Measurements from ENCODE around the gene EYA2. TPM values are rescaled to one million over a fixed set of nuclear protein-coding genes. Genes with fewer than 3 reads are reported as not detected.

EYA2 gene
- total RNA-seq, 6 experiments from 2014 or later, result 0.14 to 0.51 (median 0.28) TPM; not detected in 1

DNA sequence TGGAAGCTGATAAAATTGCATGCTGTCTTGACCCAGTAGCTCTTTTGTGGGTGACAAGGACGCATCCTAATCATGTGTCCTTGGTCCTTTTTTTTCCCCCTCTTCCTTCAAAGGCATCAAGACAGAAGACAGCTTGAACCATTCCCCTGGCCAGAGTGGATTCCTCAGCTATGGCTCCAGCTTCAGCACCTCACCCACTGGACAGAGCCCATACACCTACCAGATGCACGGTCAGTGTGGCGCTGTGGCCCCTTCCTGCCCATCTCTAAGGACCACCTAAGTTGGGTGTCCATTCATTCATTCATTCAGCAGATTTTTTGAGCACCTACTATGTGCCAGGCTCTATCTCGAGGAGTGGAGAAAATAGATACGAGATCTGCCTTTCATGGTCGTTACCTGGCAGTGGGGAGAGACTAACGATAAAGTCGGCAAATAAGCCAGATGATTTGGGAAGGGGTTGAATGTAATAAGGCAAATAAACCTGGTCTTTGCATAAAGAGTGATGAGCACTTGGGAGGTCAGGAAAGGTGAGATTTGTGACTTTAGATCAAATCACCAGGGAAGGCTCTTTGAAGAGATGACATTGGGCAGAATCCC, 121.5 kb downstream of the EYA2 start:
- TF ChIP-seq CTCF (IDR thresholded peaks at IDR 0.05), result no peak
- Mint-ChIP-seq H3K27me3 (ENCODE audit: insufficient read depth) (peaks cover 16% of the 10 kb centered on the region), H3K9me3 (no peaks in the 10 kb centered on the region), H3K4me1 (ENCODE audit: low read depth) (peaks cover 7% of the 10 kb centered on the region; the same call in 1 of the 2 replicates), H3K4me3 (no peak overlapping the region), H3K36me3 (ENCODE audit: low read depth) (no peaks in the 10 kb centered on the region), H3K27ac (no peak overlapping the region)
- DNase-seq, result no peak

GRCh38 chr20:47018381-47018780, 123.7 kb downstream of the EYA2 start:
- no peak for TF ChIP-seq CTCF (IDR thresholded peaks at IDR 0.05)
- DNase-seq, result no peak
- Mint-ChIP-seq H3K27me3 (ENCODE audit: insufficient read depth) (peaks cover 9% of the 10 kb centered on the region), H3K9me3 (no peaks in the 10 kb centered on the region), H3K36me3 (ENCODE audit: low read depth) (no peaks in the 10 kb centered on the region), H3K4me1 (ENCODE audit: low read depth) (peaks cover 7% of the 10 kb centered on the region; the same call in 1 of the 2 replicates), H3K27ac (no peak overlapping the region), H3K4me3 (no peak overlapping the region)

DNA sequence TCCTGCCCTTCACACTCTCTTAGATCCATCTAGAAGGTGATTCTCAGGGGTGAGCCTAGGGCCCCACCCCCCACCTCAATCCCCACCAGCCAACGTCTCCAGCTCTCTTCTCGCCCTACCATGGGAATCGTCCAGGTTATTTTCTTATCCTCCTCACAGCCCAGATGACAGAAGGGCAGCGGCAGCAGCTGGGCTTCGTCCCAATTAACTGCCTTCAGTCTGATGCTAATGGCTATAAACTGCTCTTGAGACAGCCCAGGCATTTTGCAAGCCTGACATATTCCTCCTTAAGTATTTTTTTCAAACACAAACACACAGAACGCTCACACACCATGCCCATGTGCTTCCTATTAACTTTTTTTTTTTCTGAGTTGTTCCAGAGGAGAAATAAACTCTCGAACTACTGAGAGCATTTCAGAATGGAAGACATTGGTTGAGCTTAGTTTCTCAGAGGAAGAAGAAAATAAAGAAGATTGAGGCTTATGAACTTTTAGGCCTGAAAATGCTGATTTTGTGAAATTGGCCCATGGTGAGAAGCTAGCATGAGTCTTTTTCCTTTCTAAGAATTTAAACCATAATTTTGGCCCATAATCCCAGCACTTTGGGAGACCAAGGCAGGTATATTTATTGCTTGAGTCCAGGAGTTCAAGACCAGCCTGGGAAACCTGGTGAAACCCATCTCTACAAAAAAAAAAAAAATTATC, 124.6 kb downstream of the EYA2 start:
- H3K36me3 Mint-ChIP-seq (ENCODE audit: low read depth), result no peaks in the 10 kb centered on the region
- no peak overlapping the region for H3K4me3 Mint-ChIP-seq
- H3K27ac Mint-ChIP-seq, result no peak overlapping the region
- H3K9me3 Mint-ChIP-seq, result no peaks in the 10 kb centered on the region
- peaks cover 13% of the 10 kb centered on the region for H3K27me3 Mint-ChIP-seq (ENCODE audit: insufficient read depth)
- TF ChIP-seq CTCF (IDR thresholded peaks at IDR 0.05), result no peak
- peaks cover 7% of the 10 kb centered on the region; the same call in 1 of the 2 replicates for H3K4me1 Mint-ChIP-seq (ENCODE audit: low read depth)
- DNase-seq, result peak; percentile 38

GRCh38 chr20:47020231-47020630, 125.6 kb downstream of the EYA2 start:
- H3K4me1 Mint-ChIP-seq (ENCODE audit: low read depth), result peaks cover 7% of the 10 kb centered on the region; the same call in 1 of the 2 replicates
- peaks cover 16% of the 10 kb centered on the region for H3K27me3 Mint-ChIP-seq (ENCODE audit: insufficient read depth)
- no peak for DNase-seq
- no peak overlapping the region for H3K4me3 Mint-ChIP-seq
- no peaks in the 10 kb centered on the region for H3K9me3 Mint-ChIP-seq
- H3K36me3 Mint-ChIP-seq (ENCODE audit: low read depth), result no peaks in the 10 kb centered on the region
- no peak overlapping the region for H3K27ac Mint-ChIP-seq
- no peak for TF ChIP-seq CTCF (IDR thresholded peaks at IDR 0.05)

- DNase-seq, result no peak
- H3K36me3 Mint-ChIP-seq (ENCODE audit: low read depth), result no peaks in the 10 kb centered on the region
- H3K4me1 Mint-ChIP-seq (ENCODE audit: low read depth), result peaks cover 7% of the 10 kb centered on the region; the same call in 1 of the 2 replicates
- no peak for TF ChIP-seq CTCF (IDR thresholded peaks at IDR 0.05)
- H3K4me3 Mint-ChIP-seq, result no peak overlapping the region
- H3K27me3 Mint-ChIP-seq (ENCODE audit: insufficient read depth), result peaks cover 12% of the 10 kb centered on the region
- H3K27ac Mint-ChIP-seq, result no peak overlapping the region
- no peaks in the 10 kb centered on the region for H3K9me3 Mint-ChIP-seq
Measured at GRCh38 chr20:47021850-47022249, 127.2 kb downstream of the EYA2 start.
